Stimulated activated CD4-positive, alpha-beta T cell treated with anti-CD3 and anti-CD28 coated beads, Interleukin-1b, Interleukin-23, amount 100 ng/mL, for 24 hours (primary cell): Measurements from ENCODE around the gene APMAP.

ENCODE experiments used
- DNase-seq, 4 experiments: peaks; one replicate each; pipeline ENCODE4 v3.0.0-alpha.2; 2020; ENCODE audit warnings: low read depth in 4 of 4, low spot score in 1 of 4

The APMAP gene

DNA sequence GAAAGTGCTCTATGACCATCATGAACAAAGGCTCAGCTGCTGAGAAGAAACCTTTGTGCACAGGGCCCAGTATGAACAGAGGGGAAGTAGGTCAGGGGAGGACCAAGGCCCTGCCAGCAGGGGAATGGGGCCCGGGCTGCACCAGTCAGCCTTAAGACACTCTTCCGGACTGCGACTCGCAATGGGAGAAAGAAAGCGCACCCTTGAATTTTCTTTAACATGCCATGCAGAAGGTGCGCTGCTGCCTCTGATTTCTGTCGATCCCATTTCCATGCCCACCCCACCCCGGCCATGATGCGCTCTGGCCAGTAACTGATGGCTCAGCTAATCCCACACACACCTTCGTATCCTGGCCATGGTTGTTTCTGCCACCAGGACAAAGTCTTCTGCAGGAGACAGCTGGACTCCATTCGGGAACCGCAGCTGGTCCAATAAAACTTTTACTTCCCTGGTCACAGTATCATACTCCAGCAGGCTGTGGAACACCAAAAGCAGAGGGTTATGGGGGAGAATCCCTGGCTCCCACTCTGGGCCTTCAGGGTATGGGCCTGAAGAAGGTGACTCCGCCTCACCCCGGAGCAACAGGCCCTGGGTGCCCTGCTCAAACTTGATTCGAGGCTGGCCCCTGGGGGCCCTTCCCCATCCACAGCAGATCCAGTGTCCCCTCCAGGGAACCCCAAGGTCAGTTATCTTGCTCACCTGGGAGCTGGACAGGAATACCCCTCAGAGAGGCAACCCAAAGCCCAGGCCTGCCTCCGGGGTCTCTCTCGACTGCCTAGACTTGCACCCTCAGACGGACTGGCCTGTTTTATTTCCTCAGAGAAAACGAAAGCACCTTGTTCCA is 23.1 kb downstream of the APMAP start:
- no peak for DNase-seq

DNA sequence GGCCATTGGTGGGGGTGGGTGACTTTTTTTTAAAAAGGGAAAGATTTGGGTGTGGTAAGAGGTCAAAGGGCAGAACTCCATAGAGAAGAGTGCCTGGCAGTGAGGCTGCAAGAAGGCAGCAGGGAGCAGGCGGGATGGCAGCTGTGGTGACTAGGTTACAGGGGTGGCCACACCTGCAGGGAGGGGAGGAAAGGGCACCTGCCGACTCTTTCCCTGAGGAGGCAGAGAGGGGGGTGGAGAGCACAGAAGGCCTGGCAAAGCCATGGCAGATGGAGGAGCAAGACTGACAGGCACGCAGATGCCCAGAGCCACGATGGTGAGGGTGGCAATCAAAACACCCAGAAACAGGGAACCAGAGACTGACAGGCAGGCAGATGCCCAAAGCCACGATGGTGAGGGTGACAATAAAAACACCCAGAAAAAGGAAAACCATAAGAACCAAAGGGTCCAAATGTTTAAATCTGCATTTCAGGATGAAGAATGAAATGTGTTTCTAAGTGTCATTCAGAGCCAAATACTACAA is 24.2 kb downstream of the APMAP start:
- DNase-seq, result no peak

DNA sequence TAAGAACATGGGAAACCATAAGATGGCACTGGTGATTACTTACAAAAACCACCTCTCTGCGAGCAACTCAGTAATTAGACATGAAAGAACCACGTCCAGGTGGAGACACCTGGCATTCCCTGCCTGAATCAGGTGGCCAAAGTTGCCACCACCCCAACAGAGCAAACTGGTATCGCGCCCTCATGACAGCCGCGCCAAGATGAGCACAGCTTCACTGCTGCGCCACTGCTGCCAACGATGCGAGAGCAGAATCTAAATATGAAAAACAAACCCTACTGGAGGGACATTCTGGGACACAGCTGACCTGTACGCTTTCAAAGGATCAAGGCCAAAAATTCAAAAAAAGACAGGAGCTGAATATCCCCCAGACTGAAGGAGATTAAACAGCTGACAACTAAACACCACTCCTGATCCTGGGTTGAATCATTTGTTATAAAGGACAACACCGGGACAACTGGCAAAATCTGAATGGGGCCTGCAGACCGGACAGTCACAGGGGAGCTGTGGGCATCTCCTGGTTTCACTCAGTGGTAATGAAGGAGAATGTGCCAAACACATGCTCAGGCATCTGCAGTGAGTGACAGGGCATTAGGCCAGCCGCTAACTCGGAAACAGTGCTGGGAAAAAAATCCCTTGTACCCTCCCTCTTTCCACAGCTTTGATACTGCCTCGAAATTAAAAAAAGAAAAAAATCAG is 26.1 kb downstream of the APMAP start:
- DNase-seq, result no peak

DNA sequence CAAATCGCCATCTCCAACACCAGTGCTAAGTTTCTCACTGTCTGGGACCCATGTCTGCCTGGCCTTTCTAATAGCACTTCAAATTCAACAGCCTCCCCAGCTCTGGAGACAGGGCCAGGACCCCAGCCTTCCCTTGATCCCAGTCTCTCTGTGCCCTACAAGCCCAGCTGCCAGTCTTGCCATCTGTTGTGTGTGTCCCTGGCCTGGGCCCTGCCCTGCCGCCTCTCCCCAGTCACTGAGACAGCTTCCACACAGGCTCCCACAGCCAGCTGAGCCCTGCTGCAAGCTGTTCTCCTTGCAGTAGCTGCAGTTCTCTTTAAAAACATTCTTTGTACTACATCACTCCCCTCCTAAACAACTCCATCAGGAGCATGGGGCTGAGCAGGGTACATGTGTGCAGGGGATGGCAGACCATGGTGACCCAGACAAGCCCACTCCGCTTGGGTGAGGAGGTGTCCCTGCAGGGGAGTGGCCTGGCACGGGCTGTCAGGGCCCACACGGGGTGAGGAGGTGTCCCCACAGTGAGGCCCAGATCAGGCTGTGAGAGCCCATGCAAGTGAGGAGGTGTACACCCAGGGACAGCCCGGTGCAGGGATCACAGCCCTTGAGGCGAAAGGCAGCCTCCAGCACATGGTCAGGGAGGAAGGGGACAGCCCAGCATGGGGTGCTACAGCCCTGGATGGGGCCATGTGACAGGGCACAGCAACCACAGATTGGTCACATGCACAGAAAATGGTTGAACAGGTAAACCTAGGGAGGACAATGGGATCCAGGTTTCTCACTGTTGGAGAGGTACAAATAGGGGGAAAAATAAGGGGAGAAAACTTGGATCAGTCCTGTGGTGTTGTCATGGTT is 27.3 kb downstream of the APMAP start:
- no peak for DNase-seq

DNA sequence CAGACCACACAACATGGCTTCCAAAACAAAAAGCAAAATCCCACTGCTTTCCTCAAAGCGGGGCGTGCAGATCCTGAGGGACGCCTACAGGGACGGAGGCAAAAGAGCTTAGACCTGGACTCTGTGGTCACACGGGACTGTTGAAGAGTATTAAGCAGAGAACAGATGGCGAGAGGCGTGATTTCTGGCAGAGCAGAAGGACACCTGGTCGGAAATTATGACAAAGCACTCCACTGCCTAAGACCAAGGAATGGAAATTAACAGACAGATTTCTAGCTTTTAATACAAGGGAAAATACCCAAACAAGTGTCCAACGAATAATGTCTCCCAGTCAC is 28.1 kb downstream of the APMAP start:
- DNase-seq, result no peak

DNA sequence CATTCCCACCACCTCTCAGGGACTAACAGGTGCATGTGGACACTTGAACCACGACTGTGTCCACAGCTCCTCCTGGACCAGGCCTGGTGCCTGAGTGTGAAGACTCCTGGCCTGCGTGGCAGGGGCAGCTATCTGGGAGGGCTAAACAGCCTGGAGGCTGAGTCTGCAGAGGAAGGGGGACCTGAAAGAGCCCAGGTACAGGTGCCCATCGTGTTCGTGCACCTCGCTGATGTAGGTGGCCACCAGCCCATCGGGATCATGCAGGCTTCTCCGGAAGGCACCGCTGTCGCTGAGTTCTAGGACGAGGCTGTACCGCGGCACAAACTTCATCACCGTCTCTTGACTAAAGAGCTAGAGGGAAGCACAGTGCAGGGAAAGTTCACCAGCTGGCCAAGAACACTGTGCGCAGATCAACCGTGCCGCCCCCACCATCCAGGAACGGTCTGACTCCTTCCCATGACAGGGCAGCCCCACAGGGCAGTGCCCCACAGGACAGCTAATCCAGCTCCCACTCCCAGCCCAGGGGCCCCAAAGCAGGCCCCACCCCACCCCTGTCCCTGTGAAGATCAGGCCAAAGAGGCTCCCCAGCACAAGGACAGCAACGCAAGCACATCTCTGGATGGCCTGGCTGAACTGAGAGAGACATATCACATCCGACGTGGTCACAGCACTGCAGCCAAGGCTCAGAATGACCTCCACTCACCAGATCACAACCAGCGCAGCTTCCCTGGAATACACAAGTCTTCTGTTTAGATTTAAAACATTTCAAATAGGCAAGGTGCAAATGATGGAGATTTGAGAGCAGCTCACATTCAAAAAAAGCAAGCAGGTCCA is 28.7 kb downstream of the APMAP start:
- no peak for DNase-seq

DNA sequence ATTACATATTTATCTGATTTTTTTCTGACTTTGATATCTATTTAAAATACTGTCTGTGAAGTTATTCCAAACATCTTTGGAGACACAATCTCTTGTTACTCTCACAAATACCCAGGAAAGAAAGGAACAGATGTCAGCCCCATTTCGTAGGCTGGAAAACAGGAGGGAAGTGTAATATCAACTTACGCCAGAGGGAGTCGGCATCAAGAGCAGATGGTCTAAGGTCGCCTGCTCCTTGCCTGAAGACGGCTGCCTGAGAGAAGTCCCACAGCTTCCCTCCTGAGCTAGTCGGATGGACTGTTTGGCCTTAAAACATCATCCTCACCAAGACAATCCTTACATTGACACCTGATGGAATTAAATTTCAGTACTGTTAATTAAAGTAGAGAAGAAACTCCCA is 30.0 kb downstream of the APMAP start:
- DNase-seq, result no peak

DNA sequence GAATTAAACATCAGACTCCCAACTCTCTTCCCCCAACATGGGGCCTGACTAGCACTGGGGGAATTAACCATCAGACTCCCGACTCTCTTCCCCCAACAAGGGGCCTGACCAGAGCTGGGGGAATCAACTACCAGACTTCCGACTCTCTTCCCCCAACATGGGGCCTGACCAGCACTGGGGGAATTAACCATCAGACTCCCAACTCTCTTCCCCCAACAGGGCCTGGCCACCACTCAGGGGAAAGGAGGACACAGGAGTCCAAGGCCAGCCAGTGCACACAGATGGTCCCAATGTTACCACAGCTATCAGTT is 30.4 kb downstream of the APMAP start:
- no peak for DNase-seq

DNA sequence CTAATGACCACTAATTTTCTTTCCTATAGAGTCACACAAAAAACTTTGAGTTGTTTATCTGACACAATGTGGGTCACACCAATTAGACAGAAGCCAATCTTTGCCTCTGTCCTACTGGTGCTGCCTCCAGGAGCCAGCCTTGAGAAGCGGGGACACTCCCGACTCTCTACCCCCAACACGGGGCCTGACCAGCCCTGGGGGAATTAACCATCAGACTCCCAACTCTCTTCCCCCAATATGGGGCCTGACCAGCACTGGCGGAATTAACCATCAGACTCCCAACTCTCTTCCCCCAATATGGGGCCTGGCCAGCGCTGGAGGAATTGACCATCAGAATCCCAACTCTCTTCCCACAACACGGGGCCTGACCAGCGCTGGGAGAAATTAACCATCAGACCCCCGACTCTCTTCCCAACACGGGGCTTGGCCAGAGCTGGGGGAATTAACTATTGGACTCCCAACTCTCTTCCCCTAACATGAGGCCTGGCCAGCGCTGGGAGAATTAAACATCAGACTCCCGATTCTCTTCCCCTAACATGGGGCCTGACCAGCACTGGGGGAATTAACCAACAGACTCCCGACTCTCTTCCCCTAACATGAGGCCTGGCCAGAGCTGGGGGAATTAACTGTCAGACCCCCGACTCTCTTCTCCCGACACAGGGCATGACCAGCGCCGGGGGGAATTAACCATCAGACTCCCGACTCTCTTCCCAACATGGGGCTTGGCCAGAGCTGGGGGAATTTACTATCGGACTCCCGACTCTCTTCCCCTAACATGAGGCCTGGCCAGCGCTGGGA is 31.0 kb downstream of the APMAP start:
- DNase-seq, result no peak

DNA sequence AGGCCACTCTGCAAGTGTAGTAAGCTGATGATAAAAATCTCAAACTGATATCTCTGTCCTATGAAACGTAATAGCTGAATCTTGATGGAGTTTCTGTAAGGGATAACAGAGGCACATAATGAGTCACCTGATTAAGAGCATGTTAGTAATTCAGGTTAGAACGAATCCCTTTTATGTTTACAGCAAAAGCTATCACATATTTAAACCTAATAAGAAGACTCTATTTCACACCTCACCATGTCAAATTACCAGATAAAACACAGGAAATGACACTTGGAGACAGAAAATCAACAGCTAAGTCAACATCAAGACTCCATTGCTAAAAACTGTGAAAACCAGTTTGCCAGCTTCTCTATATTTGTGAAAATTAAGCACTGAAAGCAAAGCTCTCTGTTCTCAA is 31.7 kb downstream of the APMAP start:
- DNase-seq, result no peak

DNA sequence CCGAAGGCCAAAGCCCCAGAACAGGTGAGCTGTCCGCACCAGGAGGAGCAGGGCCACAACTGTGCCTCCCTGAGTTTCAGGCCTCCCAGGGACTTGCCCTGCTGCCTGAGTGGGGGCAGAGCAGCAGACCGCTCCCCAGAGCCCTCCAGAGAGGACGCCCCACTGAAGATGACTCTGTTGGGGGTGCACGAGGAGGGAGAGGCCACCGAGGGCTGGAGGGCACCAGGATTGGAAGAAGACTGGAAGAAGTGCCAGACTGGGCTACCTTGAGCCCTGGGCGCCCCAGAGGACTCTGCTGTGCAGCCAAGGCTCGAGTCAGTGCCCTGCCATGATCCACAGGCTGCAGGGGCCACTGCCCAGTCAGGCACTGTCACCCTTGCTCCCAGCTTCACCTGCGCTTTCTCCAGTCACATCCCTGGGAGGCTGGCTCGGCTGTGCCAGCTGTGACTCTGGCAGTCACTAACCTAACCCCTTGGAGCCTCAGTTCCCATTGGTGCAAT is 32.2 kb downstream of the APMAP start:
- DNase-seq, result no peak

DNA sequence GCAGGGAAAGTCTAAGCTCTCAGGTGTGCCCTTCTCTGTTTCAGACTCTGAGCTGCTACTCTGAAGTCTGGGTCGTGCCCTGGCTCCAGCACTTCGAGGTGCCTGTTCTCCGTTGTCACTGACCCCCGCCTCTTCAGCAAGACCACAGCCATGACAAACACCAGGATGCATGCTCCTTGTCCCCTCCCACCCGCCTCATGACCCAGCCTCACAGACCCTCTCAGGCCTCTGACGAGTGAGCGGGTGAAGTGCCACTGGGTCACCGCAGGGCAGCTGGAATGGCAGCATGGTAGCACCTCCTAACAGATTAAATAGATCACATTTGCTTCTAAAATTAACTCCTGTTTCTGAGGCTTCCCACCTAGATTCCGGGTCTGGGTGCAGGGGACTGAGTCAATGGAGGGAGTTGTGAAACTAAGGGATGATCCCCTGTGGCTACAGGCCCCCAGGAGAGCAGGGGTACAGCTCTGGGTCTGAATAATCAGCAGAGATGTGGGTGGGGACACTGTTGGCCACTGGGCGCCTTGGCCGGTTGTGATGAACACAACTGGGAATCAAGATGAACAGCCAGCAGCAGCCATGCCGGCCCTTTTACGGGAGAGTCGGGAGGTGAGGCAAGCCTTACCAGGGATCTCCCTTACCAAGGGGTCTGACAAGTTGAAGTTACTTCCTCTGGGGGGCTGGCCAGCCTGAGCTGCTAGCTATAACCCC is 32.8 kb downstream of the APMAP start:
- DNase-seq, result no peak

DNA sequence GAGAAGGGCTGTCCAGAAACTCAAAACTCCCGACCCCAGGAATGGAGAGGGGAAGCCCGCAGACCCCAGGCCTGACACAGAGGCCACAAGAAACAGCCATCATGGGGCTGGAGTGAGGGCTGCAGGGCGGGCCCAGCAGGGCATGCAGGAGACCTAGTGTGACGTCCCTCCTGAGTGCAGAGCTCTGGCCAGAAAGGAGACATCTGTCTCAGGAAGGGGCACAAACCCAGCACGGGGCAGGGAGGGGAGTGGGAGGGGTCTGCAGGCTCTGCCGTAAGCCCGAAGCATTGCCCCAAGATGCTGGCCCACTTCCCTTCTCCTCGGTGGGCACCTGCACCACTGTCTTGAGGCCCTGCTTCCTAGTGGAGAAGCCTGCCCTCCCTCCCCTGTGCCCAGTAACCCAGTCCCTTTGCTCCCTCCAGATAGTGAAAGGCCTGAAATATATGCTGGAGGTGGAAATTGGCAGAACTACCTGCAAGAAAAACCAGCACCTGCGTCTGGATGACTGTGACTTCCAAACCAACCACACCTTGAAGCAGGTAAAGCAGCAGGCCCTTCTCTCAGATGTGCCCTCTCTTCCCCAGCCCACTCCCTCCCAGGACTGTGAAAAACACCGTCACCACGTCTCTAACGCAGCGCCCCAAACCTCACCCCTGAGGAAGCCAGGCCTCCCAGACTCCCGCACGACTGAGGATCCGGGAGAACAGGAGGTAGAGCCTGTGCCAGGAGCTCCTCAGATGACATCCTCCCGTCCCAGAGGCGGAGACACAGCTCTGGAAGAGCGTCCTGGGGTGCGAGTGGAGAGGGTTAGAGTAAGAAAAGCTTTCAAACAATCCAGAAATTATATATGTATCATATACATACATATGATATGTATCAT is 33.8 kb downstream of the APMAP start:
- no peak for DNase-seq

DNA sequence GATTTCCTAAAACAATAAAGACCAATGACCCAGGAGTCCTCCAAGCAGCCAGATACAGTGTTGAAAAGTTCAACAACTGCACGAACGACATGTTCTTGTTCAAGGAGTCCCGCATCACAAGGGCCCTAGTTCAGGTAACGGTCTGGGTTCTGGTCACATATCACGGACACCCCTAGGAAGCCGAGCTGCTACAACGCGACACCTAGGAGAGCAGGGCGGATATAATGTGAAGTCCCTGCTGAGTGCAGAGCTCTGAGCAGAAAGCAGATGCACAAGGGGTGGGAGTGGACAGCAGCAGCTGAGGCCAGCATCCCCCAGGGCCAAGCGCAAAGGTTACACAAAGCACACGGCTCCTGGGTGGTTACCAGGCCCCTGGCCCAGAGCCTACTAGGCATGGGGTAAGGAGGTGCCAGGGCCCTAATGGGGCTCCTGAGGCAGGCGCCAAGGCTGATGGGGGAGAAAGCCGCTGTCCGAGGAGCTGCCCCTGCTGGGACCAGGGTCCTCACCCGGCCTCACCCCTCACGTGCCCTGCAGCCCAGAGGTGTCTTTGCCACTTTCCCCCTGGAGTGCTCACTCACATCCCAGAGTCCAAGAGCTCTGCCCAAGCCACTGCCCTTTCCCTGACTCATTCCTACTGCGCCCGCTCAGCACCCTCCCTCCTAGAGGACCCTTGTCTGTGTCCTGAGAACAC is 35.1 kb downstream of the APMAP start:
- DNase-seq, result no peak

DNA sequence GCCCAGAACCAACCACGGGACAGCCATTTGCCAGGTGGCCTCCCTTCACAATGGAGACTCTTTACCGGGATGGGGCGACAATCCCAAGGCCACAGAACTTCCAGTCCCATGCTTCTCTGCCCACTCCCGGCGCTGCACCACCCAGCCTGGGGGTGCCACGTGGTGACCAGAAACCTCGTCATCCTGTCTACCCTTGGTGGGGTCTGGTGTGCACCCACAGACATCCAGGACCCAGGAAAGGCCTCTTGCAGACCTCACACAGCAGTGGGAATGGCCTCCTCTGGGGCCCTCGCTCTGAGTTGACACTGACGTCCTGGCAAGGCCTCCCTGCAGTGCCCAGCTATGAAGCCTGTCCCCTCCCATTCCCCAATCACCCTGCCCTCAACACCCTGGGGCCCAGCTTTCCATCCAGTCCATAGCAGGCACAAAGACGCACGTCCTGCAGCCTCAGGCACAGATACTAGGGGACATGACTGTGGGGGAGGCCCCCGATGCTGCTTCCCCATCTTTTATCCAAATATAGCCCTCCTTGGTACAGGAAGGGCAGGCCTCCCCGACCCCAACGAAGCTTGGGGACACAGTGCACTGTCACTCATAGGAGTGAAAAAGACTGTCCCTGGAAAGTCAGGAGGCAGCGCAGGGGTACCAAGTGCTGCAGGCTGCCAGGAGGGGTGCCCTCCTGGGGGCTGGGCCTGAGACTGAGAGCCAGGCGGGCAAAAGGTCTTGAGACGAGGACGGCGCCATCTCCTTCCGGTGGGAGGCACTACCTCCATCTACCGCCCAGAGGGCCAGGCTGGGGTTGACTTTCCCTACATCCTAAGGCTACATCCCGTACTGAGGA is 36.3 kb downstream of the APMAP start:
- DNase-seq, result no peak

DNA sequence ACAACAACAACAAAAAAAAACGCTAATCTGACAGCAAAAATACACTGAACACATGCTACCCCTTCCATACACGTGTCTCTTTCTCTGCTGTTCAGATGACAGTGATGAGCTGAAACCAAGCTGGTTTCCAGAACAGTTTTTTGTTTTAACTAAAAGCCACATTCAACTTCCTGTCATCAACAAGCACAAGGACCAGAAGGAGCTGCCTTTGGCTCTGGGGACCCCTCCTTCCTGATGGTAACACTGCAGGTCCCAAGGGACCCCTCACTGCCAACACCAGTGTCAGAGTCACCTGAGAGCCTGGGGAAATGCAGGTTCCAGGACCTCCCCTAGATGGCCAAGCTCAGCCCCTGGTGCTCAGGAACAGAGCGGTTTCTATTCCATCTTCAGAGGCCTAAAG is 37.5 kb downstream of the APMAP start:
- DNase-seq, result no peak

DNA sequence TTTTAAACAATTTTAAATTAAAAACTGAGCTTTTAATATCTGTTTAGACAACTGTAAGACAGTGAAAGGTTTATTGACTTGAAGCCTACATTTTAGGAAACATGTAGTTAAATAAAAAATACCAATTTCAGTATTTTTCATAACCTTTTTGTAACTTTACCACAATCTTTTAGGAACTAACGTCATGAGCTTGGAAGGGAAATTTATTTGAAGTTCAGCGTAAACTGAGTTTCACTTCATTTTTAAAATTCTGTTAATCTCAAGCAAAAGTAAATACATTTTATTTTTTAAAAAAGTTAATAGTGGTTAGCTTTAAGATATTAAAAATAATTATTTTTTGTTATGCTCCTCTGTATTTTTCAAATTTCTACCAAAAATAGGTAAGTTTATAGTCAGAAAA is 38.0 kb downstream of the APMAP start:
- DNase-seq, result no peak
